Astrocyte (in vitro differentiated cells and primary cell): ENCODE results near the gene ARHGAP12. TPM values are rescaled to one million over a fixed set of nuclear protein-coding genes. Genes with fewer than 3 reads are reported as not detected.

Experiments used
- DNase-seq: peaks from one replicate; pipeline ENCODE4 v3.0.0-alpha.2; 2010; ENCODE audit warnings: low read depth
- FAIRE-seq: peaks from 2 replicates; lab custom pipeline; 2011; peaks lifted over from hg19 to GRCh38; lab: Jason Lieb, UNC
- H2AFZ ChIP-seq: 2 replicates; pipeline ENCODE4 v1.6.0; 2012; ENCODE audit warnings: low read depth, low read length, inconsistent platforms
- H3K27ac ChIP-seq: 2 replicates; pipeline ENCODE4 v1.5.1; 2011; ENCODE audit warnings: low read depth, low read length, inconsistent platforms
- H3K27me3 ChIP-seq: 2 replicates; pipeline ENCODE4 v1.6.0; 2011; ENCODE audit warnings: low read length, inconsistent platforms; ENCODE audit not compliant: insufficient read depth
- H3K36me3 ChIP-seq: 2 replicates; pipeline ENCODE4 v1.5.1; 2011; ENCODE audit warnings: low read length, inconsistent platforms; ENCODE audit not compliant: insufficient read depth
- H3K4me1 ChIP-seq: 2 replicates; pipeline ENCODE4 v1.5.1; 2011; ENCODE audit warnings: low read length, inconsistent platforms; ENCODE audit not compliant: insufficient read depth
- H3K4me2 ChIP-seq: 2 replicates; pipeline ENCODE4 v1.6.0; 2012; ENCODE audit warnings: low read length, inconsistent platforms
- H3K4me3 ChIP-seq: 2 replicates; pipeline ENCODE4 v1.5.1; 2011; ENCODE audit warnings: low read depth, mild to moderate bottlenecking, low read length, inconsistent platforms; ENCODE audit not compliant: insufficient read depth
- H3K79me2 ChIP-seq: 2 replicates; pipeline ENCODE4 v1.6.0; 2012; ENCODE audit warnings: mild to moderate bottlenecking, low read length, inconsistent platforms; ENCODE audit not compliant: insufficient read depth
- H3K9ac ChIP-seq: 2 replicates; pipeline ENCODE4 v1.6.0; 2012; ENCODE audit warnings: mild to moderate bottlenecking, low read length, inconsistent platforms
- H3K9me3 ChIP-seq: 2 replicates; pipeline ENCODE4 v1.5.1; 2012; ENCODE audit warnings: low read depth, mild to moderate bottlenecking, low read length, inconsistent platforms; ENCODE audit not compliant: insufficient read depth
- H4K20me1 ChIP-seq: 2 replicates; pipeline ENCODE4 v1.6.0; 2012; ENCODE audit warnings: low read length, inconsistent platforms; ENCODE audit not compliant: insufficient read depth
- H3K27ac Mint-ChIP-seq: one replicate; pipeline ENCODE4 v1.8.0; 2021; ENCODE audit warnings: mild to moderate bottlenecking, mixed read lengths; ENCODE audit not compliant: unreplicated experiment
- H3K27me3 Mint-ChIP-seq: one replicate; pipeline ENCODE4 v1.8.0; 2021; ENCODE audit warnings: low read depth, mixed read lengths; ENCODE audit not compliant: unreplicated experiment
- H3K36me3 Mint-ChIP-seq: one replicate; pipeline ENCODE4 v1.8.0; 2021; ENCODE audit warnings: low read depth, mixed read lengths; ENCODE audit not compliant: unreplicated experiment
- H3K4me1 Mint-ChIP-seq: one replicate; pipeline ENCODE4 v1.8.0; 2021; ENCODE audit warnings: low read depth, mixed read lengths; ENCODE audit not compliant: unreplicated experiment
- H3K4me3 Mint-ChIP-seq: one replicate; pipeline ENCODE4 v1.8.0; 2021; ENCODE audit warnings: mild to moderate bottlenecking, moderate library complexity, mixed read lengths; ENCODE audit not compliant: unreplicated experiment
- H3K9me3 Mint-ChIP-seq: one replicate; pipeline ENCODE4 v1.8.0; 2021; ENCODE audit warnings: mild to moderate bottlenecking, mixed read lengths; ENCODE audit not compliant: unreplicated experiment
- EZH2 ChIP-seq: IDR thresholded peaks from 2 replicates; pipeline ENCODE4 v1.6.1; 2012; ENCODE audit warnings: mild to moderate bottlenecking, low read length, inconsistent platforms; ENCODE audit not compliant: insufficient read depth
- total RNA-seq: library from RNA; stranded (reverse); gene quantifications from 2 replicates; pipeline ENCODE4 v1.2.1, GENCODE V29; 2021
- TF ChIP-seq, protein P1 (sequence below): IDR thresholded peaks from 2 replicates; pipeline ENCODE4 v1.5.1; 2011; ENCODE audit warnings: low read depth, mild to moderate bottlenecking, inconsistent platforms, low read length, moderate library complexity; ENCODE audit not compliant: insufficient read depth

ARHGAP12 gene
- total RNA-seq, 1 donor from 2014 or later: 24.9 TPM

DNA sequence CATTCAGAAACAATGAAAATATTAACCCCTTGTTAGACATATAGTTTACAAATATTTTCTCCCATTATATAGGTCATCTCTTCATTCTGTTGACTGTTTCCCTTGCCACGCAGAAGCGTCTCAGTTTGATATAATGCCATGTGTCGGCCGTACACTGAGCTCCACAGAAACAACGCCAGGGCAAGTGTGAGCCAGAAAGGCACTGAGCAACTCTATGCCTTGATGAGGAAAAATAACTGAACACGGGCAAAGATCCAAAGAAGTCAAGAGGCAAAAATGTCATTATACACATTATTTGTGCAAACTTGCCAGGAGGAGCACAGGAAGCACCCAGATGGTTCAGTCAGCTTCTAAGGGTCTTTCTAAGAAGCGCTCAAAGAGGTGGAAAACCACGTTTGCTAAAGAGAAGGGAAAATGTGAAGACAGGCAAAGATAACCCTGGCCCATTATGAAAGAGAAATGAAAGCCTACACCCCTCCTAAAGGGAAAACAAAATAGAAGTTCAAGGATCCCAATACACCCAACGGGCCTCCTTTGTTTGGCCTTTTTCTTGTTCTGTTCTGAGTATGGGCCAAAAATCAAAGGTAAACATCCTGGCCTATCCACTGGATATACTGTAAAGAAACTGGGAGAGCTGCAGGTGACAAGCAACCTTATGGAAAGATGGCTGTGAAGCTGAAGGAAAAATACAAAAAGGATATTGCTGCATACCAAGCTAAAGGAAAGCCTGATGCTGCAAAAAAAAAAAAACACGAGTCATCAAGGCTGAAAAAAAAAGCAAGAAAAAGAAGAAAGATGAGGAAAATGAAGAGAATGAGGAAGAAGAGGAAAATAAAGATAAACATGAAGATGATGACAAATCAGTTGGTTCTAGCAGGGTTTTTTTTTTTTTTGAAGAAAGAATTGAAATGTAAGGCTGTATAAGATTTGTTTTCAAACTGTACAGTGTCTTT lies 15.5 kb downstream of the ARHGAP12 start:
- Histone ChIP-seq H3K27me3 (no peaks in the 10 kb centered on the region), H3K27ac (no peak overlapping the region), H3K9ac (peak overlapping the region; percentile 7), H3K4me1 (peaks cover 18% of the 10 kb centered on the region), H3K36me3 (no peaks in the 10 kb centered on the region), H3K4me3 (no peak overlapping the region), H2AFZ (no peak overlapping the region), H3K4me2 (peak overlapping the region; percentile 64), H3K79me2 (peaks cover 90% of the 10 kb centered on the region), H3K9me3 (no peaks in the 10 kb centered on the region), H4K20me1 (peaks cover 66% of the 10 kb centered on the region)
- peaks cover 23% of the 10 kb centered on the region for H3K4me1 Mint-ChIP-seq
- FAIRE-seq: peak; percentile 76
- no peaks in the 10 kb centered on the region for H3K27me3 Mint-ChIP-seq
- peak overlapping the region; percentile 3 for H3K27ac Mint-ChIP-seq
- H3K36me3 Mint-ChIP-seq: no peaks in the 10 kb centered on the region
- DNase-seq: peak; percentile 45
- peaks cover 1% of the 10 kb centered on the region for H3K9me3 Mint-ChIP-seq
- TF ChIP-seq EZH2: no peak
- TF ChIP-seq, protein P1, sequence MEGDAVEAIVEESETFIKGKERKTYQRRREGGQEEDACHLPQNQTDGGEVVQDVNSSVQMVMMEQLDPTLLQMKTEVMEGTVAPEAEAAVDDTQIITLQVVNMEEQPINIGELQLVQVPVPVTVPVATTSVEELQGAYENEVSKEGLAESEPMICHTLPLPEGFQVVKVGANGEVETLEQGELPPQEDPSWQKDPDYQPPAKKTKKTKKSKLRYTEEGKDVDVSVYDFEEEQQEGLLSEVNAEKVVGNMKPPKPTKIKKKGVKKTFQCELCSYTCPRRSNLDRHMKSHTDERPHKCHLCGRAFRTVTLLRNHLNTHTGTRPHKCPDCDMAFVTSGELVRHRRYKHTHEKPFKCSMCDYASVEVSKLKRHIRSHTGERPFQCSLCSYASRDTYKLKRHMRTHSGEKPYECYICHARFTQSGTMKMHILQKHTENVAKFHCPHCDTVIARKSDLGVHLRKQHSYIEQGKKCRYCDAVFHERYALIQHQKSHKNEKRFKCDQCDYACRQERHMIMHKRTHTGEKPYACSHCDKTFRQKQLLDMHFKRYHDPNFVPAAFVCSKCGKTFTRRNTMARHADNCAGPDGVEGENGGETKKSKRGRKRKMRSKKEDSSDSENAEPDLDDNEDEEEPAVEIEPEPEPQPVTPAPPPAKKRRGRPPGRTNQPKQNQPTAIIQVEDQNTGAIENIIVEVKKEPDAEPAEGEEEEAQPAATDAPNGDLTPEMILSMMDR: no peak
- H3K4me3 Mint-ChIP-seq: peak overlapping the region; percentile 0

DNA sequence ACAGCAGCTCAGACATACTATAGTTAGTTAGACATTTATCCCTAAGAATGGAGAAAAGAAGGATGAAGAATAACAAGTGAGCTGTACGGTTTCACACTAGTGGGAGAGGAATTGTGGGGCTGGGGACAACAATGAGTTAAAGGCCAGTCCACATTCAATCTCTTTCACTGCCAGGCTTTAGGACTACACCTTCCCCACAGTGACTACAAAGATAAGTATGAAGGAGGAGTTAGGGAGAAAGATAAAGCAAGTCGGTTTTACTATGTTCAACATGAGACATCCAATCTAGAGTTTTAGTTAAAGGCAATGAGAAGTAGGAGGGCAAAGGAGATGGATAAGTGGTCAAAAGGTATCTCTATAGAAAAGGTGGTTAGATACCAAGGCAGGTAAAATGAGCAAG lies 16.3 kb downstream of the ARHGAP12 start:
- Mint-ChIP-seq H3K9me3 (peaks cover 1% of the 10 kb centered on the region), H3K27me3 (no peaks in the 10 kb centered on the region), H3K36me3 (no peaks in the 10 kb centered on the region), H3K4me1 (peaks cover 23% of the 10 kb centered on the region), H3K27ac (peak overlapping the region; percentile 60), H3K4me3 (peak overlapping the region; percentile 52)
- Histone ChIP-seq H3K4me2 (peak overlapping the region; percentile 71), H3K9ac (no peak overlapping the region), H2AFZ (no peak overlapping the region), H3K4me3 (no peak overlapping the region), H3K4me1 (peaks cover 18% of the 10 kb centered on the region), H3K79me2 (peaks cover 81% of the 10 kb centered on the region), H3K27ac (no peak overlapping the region), H3K9me3 (no peaks in the 10 kb centered on the region), H3K27me3 (no peaks in the 10 kb centered on the region), H4K20me1 (peaks cover 61% of the 10 kb centered on the region), H3K36me3 (no peaks in the 10 kb centered on the region)
- peak; percentile 13 for FAIRE-seq
- DNase-seq: peak; percentile 69
- no peak for TF ChIP-seq EZH2
- TF ChIP-seq, protein P1: no peak

- no peak for FAIRE-seq
- Mint-ChIP-seq H3K9me3 (peaks cover 1% of the 10 kb centered on the region), H3K27me3 (no peaks in the 10 kb centered on the region), H3K36me3 (no peaks in the 10 kb centered on the region), H3K27ac (no peak overlapping the region), H3K4me1 (peaks cover 33% of the 10 kb centered on the region), H3K4me3 (no peak overlapping the region)
- no peaks in the 10 kb centered on the region for H3K27me3 ChIP-seq
- no peak overlapping the region for H3K9ac ChIP-seq
- H3K79me2 ChIP-seq: peaks cover 80% of the 10 kb centered on the region
- H3K9me3 ChIP-seq: no peaks in the 10 kb centered on the region
- H3K4me3 ChIP-seq: no peak overlapping the region
- TF ChIP-seq EZH2: no peak
- TF ChIP-seq, protein P1: no peak
- no peak overlapping the region for H2AFZ ChIP-seq
- H3K36me3 ChIP-seq: no peaks in the 10 kb centered on the region
- H3K4me2 ChIP-seq: no peak overlapping the region
- DNase-seq: no peak
- H3K27ac ChIP-seq: no peak overlapping the region
- H4K20me1 ChIP-seq: peaks cover 66% of the 10 kb centered on the region
- H3K4me1 ChIP-seq: peaks cover 25% of the 10 kb centered on the region
These were observed 18.6 kb downstream of the ARHGAP12 start for GRCh38 chr10:31910016-31910415.
